ENCODE measurements around the gene TDP2.
"Not testable (repeated sequence)": the region's sequence is repeated elsewhere in the genome, so short reads cannot be mapped to it uniquely, and the experiment has no call there.

The TDP2 gene

GRCh38 chr6:24680582-24680981 lies 13.9 kb upstream of the TDP2 start:
- Histone ChIP-seq H3K4me3 (ENCODE audit: low read depth, low read length) (no peak overlapping the region), H3K27me3 (ENCODE audit: insufficient read depth, low read length) (no peaks in the 10 kb centered on the region), H2AFZ (ENCODE audit: low read length, unreplicated experiment) (no peak overlapping the region), H3K36me3 (ENCODE audit: insufficient read depth, low read length) (no peaks in the 10 kb centered on the region), H3K27ac (ENCODE audit: low read depth, low read length) (no peak overlapping the region), H3K79me2 (ENCODE audit: control insufficient read depth, insufficient read depth, low read length, unreplicated experiment) (no peaks in the 10 kb centered on the region), H3K4me1 (ENCODE audit: control insufficient read depth, insufficient read depth, low read length, unreplicated experiment) (no peaks in the 10 kb centered on the region)

DNA sequence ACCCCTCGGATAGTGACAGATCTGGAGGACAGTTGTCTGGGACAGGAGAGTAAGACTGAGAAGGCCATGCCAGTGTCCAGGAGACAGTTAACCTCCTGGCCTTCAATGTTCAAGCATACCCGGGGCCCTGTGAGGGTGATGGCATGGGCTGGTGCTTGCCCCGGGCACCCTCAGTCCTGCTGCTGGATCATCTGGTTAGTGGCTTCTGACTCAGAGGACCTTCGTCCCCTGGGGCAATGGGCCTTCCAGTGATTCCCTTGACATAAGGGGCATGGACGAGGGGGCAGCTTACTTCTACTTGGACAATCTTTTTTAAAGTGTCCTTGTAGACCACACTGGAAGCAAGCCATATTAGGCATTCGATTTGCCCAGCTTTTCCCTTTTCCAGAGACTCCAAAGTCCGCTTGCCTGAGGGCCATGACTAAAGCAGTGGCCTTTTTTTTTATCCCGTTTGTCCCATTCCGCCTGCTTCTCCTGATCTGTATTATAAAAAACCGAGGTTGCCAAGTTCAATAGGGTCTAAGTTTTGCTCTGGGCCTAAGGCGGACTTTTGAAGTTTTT lies 12.2 kb upstream of the TDP2 start:
- H3K4me1 ChIP-seq (ENCODE audit: control insufficient read depth, insufficient read depth, low read length, unreplicated experiment); H3K27me3 ChIP-seq (ENCODE audit: insufficient read depth, low read length); H3K27ac ChIP-seq (ENCODE audit: low read depth, low read length); H3K36me3 ChIP-seq (ENCODE audit: insufficient read depth, low read length); H3K4me3 ChIP-seq (ENCODE audit: low read depth, low read length); H3K79me2 ChIP-seq (ENCODE audit: control insufficient read depth, insufficient read depth, low read length, unreplicated experiment); H2AFZ ChIP-seq (ENCODE audit: low read length, unreplicated experiment): not testable (repeated sequence)

DNA sequence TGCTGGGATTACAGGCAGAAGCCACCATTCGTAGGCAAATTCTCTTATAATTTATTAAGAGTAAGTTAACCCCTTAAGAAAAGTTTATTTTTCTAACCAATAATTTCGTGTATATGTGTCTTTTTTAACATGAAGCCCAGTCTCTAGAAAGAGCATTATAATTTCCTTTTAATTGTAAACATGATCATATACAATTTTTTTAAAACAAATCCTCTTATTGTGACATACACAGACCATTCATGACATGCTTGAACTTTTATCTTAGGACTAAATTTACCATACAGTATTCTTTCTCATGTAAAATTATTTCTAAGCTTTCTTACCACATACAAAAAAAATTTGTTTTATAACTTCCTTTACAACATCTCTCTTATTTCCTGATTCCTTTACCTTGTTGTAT lies 6.9 kb upstream of the TDP2 start:
- H3K4me1 ChIP-seq (ENCODE audit: control insufficient read depth, insufficient read depth, low read length, unreplicated experiment) = no peaks in the 10 kb centered on the region
- no peak overlapping the region for H3K4me3 ChIP-seq (ENCODE audit: low read depth, low read length)
- H2AFZ ChIP-seq (ENCODE audit: low read length, unreplicated experiment) = no peak overlapping the region
- H3K27ac ChIP-seq (ENCODE audit: low read depth, low read length) = no peak overlapping the region
- peaks cover 3% of the 10 kb centered on the region; the same call in 1 of the 2 replicates for H3K36me3 ChIP-seq (ENCODE audit: insufficient read depth, low read length)
- no peaks in the 10 kb centered on the region for H3K27me3 ChIP-seq (ENCODE audit: insufficient read depth, low read length)
- no peaks in the 10 kb centered on the region for H3K79me2 ChIP-seq (ENCODE audit: control insufficient read depth, insufficient read depth, low read length, unreplicated experiment)

DNA sequence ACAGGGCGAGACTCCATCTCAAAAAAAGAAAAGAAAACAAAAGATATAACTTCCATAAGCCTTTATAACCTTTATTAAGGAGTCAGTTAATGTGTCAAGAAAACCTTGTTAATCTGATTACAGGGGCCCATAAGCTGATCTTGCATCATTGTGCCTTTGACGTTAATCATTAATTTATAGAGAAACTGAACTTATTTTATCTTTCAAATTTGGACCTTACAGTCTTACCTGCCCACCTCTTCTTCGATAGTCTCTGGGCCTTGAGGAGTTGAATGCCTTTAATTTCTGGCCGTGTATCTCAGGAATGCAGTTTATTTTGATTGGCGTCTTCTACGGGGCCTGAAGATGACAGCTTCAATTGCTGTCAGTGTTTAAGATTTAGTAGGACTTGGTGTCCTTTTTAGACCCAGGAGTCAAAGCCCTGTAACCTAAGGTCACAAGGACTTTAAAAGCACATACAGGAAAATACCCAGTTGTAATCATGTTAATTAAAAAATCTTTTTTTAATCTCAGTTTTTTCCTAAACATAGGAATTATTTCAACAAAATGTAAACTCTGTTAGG lies 6.0 kb upstream of the TDP2 start:
- Histone ChIP-seq H3K27me3 (ENCODE audit: insufficient read depth, low read length) (no peaks in the 10 kb centered on the region), H3K79me2 (ENCODE audit: control insufficient read depth, insufficient read depth, low read length, unreplicated experiment) (no peaks in the 10 kb centered on the region), H2AFZ (ENCODE audit: low read length, unreplicated experiment) (no peak overlapping the region), H3K27ac (ENCODE audit: low read depth, low read length) (no peak overlapping the region), H3K4me1 (ENCODE audit: control insufficient read depth, insufficient read depth, low read length, unreplicated experiment) (peaks cover 4% of the 10 kb centered on the region), H3K4me3 (ENCODE audit: low read depth, low read length) (no peak overlapping the region), H3K36me3 (ENCODE audit: insufficient read depth, low read length) (peaks cover 3% of the 10 kb centered on the region; the same call in 1 of the 2 replicates)

DNA sequence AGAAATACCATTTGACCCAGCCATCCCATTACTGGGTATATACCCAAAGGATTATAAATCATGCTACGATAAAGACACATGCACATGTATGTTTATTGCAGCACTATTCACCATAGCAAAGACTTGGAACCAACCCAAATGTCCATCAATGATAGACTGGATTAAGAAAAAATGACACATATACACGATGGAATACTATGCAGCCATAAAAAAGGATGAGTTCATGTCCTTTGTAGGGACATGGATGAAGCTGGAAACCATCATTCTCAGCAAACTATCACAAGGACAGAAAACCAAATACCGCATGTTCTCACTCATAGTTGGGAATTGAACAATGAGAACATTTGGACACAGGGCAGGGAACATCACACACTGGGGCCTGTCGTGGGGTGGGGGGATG lies 4.4 kb upstream of the TDP2 start:
- not testable (repeated sequence) for H3K36me3 ChIP-seq (ENCODE audit: insufficient read depth, low read length); H2AFZ ChIP-seq (ENCODE audit: low read length, unreplicated experiment)

GRCh38 chr6:24670492-24670891 lies 3.8 kb upstream of the TDP2 start:
- not testable (repeated sequence) for H3K36me3 ChIP-seq (ENCODE audit: insufficient read depth, low read length); H3K4me1 ChIP-seq (ENCODE audit: control insufficient read depth, insufficient read depth, low read length, unreplicated experiment); H3K27ac ChIP-seq (ENCODE audit: low read depth, low read length); H2AFZ ChIP-seq (ENCODE audit: low read length, unreplicated experiment); H3K4me3 ChIP-seq (ENCODE audit: low read depth, low read length); H3K27me3 ChIP-seq (ENCODE audit: insufficient read depth, low read length); H3K79me2 ChIP-seq (ENCODE audit: control insufficient read depth, insufficient read depth, low read length, unreplicated experiment)

More for the DNA sequence above, 4.4 kb upstream of the TDP2 start:
- H3K27ac ChIP-seq (ENCODE audit: low read depth, low read length); H3K79me2 ChIP-seq (ENCODE audit: control insufficient read depth, insufficient read depth, low read length, unreplicated experiment); H3K4me1 ChIP-seq (ENCODE audit: control insufficient read depth, insufficient read depth, low read length, unreplicated experiment); H3K27me3 ChIP-seq (ENCODE audit: insufficient read depth, low read length); H3K4me3 ChIP-seq (ENCODE audit: low read depth, low read length): not testable (repeated sequence)

DNA sequence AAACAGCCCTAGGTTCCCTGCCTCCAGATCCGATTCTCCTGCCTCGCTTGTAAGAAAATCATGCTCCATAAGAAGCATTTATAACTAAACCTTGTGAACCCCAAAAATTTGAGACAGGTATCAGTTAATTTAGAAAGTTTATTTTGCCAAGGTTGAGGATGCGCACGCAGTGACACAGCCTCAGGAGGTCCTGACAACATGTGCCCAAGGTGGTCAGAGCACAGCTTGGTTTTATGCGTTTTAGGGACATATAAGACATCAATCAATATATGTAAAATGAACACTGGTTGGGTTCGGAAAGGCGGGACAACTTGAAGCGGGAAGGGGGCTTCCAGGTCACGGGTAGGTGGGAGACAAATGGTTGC lies 2.3 kb upstream of the TDP2 start:
- Histone ChIP-seq H3K27ac (ENCODE audit: low read depth, low read length) (no peak overlapping the region), H2AFZ (ENCODE audit: low read length, unreplicated experiment) (no peak overlapping the region), H3K4me1 (ENCODE audit: control insufficient read depth, insufficient read depth, low read length, unreplicated experiment) (peaks cover 23% of the 10 kb centered on the region), H3K79me2 (ENCODE audit: control insufficient read depth, insufficient read depth, low read length, unreplicated experiment) (peaks cover 25% of the 10 kb centered on the region), H3K36me3 (ENCODE audit: insufficient read depth, low read length) (peaks cover 13% of the 10 kb centered on the region; the same call in 1 of the 2 replicates), H3K4me3 (ENCODE audit: low read depth, low read length) (no peak overlapping the region), H3K27me3 (ENCODE audit: insufficient read depth, low read length) (no peaks in the 10 kb centered on the region)

DNA sequence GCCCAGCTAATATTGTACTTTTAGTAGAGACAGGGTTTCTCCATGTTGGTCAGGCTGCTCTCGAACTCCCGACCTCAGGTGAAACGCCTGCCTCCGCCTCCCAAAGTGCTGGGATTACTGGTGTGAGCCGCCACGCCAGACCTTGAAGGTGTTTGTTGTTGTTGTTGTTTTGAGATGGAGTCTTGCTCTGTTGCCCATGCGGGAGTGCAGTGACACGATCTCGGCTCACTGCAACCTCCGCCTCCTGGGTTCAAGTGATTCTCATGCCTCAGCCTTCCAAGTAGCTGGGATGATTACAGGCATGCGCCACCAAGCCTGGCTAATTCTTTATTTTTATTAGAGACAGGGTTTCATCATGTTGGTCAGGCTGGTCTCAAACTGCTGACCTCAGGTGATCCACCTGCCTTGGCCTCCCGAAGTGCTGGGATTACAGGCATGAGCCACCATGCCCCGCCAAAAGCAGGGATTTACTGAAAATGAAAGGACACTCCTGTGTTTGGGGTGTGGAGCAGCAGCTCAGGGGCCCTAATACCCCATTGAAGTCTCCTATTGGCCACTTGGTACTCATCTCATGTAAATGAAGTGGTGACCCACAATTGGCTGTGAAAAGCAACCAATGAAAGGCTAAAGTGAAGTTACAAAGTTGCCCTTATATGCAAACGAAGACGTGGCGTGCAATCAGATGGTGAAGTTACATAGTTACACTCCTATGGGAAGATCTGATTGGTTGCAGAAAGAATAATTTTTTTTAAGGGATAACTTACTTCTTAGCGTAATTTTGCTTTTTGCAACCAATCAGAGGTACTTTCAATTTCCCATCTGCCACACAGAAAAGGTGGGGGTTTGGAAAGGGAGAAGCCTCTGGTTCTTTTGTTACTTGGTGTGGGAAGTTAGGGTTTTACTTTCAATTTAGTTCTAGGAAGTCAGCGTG lies 1.6 kb upstream of the TDP2 start:
- H2AFZ ChIP-seq (ENCODE audit: low read length, unreplicated experiment); H3K27me3 ChIP-seq (ENCODE audit: insufficient read depth, low read length): not testable (repeated sequence)
- H3K27ac ChIP-seq (ENCODE audit: low read depth, low read length) = peak overlapping the region; percentile 92; the same call in 1 of the 2 replicates
- peaks cover 16% of the 10 kb centered on the region; the same call in 1 of the 2 replicates for H3K36me3 ChIP-seq (ENCODE audit: insufficient read depth, low read length)
- peaks cover 23% of the 10 kb centered on the region for H3K4me1 ChIP-seq (ENCODE audit: control insufficient read depth, insufficient read depth, low read length, unreplicated experiment)
- H3K79me2 ChIP-seq (ENCODE audit: control insufficient read depth, insufficient read depth, low read length, unreplicated experiment) = peaks cover 30% of the 10 kb centered on the region
- H3K4me3 ChIP-seq (ENCODE audit: low read depth, low read length) = peak overlapping the region; percentile 88

GRCh38 chr6:24667378-24667803 lies 692 bp upstream of the TDP2 start:
- Histone ChIP-seq H3K36me3 (ENCODE audit: insufficient read depth, low read length) (peaks cover 17% of the 10 kb centered on the region; the same call in 1 of the 2 replicates), H3K4me3 (ENCODE audit: low read depth, low read length) (peak overlapping the region; percentile 88), H3K27ac (ENCODE audit: low read depth, low read length) (peak overlapping the region; percentile 92), H3K4me1 (ENCODE audit: control insufficient read depth, insufficient read depth, low read length, unreplicated experiment) (peaks cover 23% of the 10 kb centered on the region), H3K79me2 (ENCODE audit: control insufficient read depth, insufficient read depth, low read length, unreplicated experiment) (peaks cover 30% of the 10 kb centered on the region), H3K27me3 (ENCODE audit: insufficient read depth, low read length) (no peaks in the 10 kb centered on the region), H2AFZ (ENCODE audit: low read length, unreplicated experiment) (peak overlapping the region; percentile 86)

GRCh38 chr6:24666097-24666640 lies 530 bp downstream of the TDP2 start:
- peak overlapping the region; percentile 95 for H2AFZ ChIP-seq (ENCODE audit: low read length, unreplicated experiment)
- peaks cover 30% of the 10 kb centered on the region for H3K79me2 ChIP-seq (ENCODE audit: control insufficient read depth, insufficient read depth, low read length, unreplicated experiment)
- peak overlapping the region; percentile 88 for H3K4me3 ChIP-seq (ENCODE audit: low read depth, low read length)
- H3K4me1 ChIP-seq (ENCODE audit: control insufficient read depth, insufficient read depth, low read length, unreplicated experiment) = peaks cover 23% of the 10 kb centered on the region
- H3K27ac ChIP-seq (ENCODE audit: low read depth, low read length) = peak overlapping the region; percentile 92; the same call in 1 of the 2 replicates
- H3K27me3 ChIP-seq (ENCODE audit: insufficient read depth, low read length) = no peaks in the 10 kb centered on the region
- H3K36me3 ChIP-seq (ENCODE audit: insufficient read depth, low read length) = peaks cover 14% of the 10 kb centered on the region; the same call in 1 of the 2 replicates

All from ACC112 (cell line).